GM12878 (cell line): Measurements from ENCODE around the gene TSPYL2. TPM values are rescaled to one million over a fixed set of nuclear protein-coding genes. Genes with fewer than 3 reads are reported as not detected.

Experiments used
- BMI1 ChIP-seq: fragments of 450-650 bp; IDR thresholded peaks from 2 replicates; pipeline ENCODE4 v1.6.1; 2016; ENCODE audit warnings: mild to moderate bottlenecking, moderate library complexity, borderline replicate concordance
- ETV6 ChIP-seq, 2 experiments: fragments of 450-650 bp in 1 of 2; IDR thresholded peaks in 1 of 2; conservative IDR thresholded peaks in 1 of 2; 2 replicates each; pipeline ENCODE4 v1.6.1; 2014; ENCODE audit warnings: antibody characterized with exemption in 1 of 2, borderline replicate concordance in 1 of 2, low read depth in 1 of 2, mild to moderate bottlenecking in 1 of 2, moderate library complexity in 1 of 2
- EZH2 ChIP-seq: IDR thresholded peaks from 2 replicates; pipeline ENCODE4 v1.6.1; 2012; ENCODE audit warnings: low read depth, mild to moderate bottlenecking, control low read depth, inconsistent platforms, low read length, borderline replicate concordance; ENCODE audit not compliant: control insufficient read depth
- IKZF1 ChIP-seq: fragments of 450-650 bp; conservative IDR thresholded peaks from 2 replicates; pipeline ENCODE4 v1.6.1; 2017; ENCODE audit warnings: antibody characterized with exemption, mild to moderate bottlenecking
- NBN ChIP-seq: fragments of 450-650 bp; IDR thresholded peaks from 2 replicates; pipeline ENCODE4 v1.6.1; 2016
- NR2C2 ChIP-seq: IDR thresholded peaks from 2 replicates; pipeline ENCODE4 v1.6.1; 2011; ENCODE audit warnings: borderline replicate concordance, low read depth; ENCODE audit not compliant: control insufficient read depth, insufficient read length
- POU2F2 ChIP-seq: IDR thresholded peaks from 3 replicates; pipeline ENCODE4 v1.6.1; 2011; ENCODE audit warnings: low read depth, mild to moderate bottlenecking, low read length, borderline replicate concordance
- RFX5 ChIP-seq: IDR thresholded peaks from 2 replicates; pipeline ENCODE4 v1.6.1; 2011; ENCODE audit warnings: low read depth, low read length, improper control_type of control experiment
- SMC3 ChIP-seq: IDR thresholded peaks from 2 replicates; pipeline ENCODE4 v1.6.1; 2011; ENCODE audit warnings: low read length, improper control_type of control experiment, borderline replicate concordance
- SRF ChIP-seq, 2 experiments: IDR thresholded peaks; 2 replicates each; pipeline ENCODE4 v1.6.1; 2011; ENCODE audit warnings: low read depth in 2 of 2, low read length in 2 of 2, mild to moderate bottlenecking in 1 of 2, moderate library complexity in 1 of 2
- TCF7 ChIP-seq: IDR thresholded peaks from 2 replicates; pipeline ENCODE4 v1.6.1; 2014; ENCODE audit warnings: antibody characterized with exemption, borderline replicate concordance
- polyA plus RNA-seq, 11 experiments: library from polyadenylated mRNA; depleted of rRNA in 4 of 11; unstranded in 6 of 11; stranded (reverse) in 5 of 11; fragments of >200 nt; fragmentation: Nextera tagmentation in 4 of 11; fragmentation: Illumina TruSeq in 1 of 11; extraction: Ambion mirVana in 4 of 11; extraction: Trizol in 1 of 11; gene quantifications; 1 replicate in 1 of 11; 2 replicates in 10 of 11; pipeline versions ENCODE4 v1.2.1 to v1.2.3, GENCODE V29; 2011 to 2016; ENCODE audit warnings: inconsistent platforms in 2 of 11, missing spikeins in 2 of 11, low read depth in 1 of 11
- total RNA-seq, 4 experiments: library from RNA; depleted of rRNA in 3 of 4; stranded (reverse); fragments of >200 nt in 3 of 4; fragmentation: Illumina TruSeq in 1 of 4; extraction: Trizol in 1 of 4; gene quantifications; 2 replicates each; pipeline versions ENCODE4 v1.2.1 to v1.2.3, GENCODE V29; 2013 to 2021
- TF ChIP-seq, protein P1 (sequence below): fragments of 450-650 bp; formaldehyde crosslinking; IDR thresholded peaks from 2 replicates; pipeline ENCODE4 v1.4.0; 2022; ENCODE audit warnings: mild to moderate bottlenecking, moderate library complexity
- TF ChIP-seq, protein P2 (sequence below): fragments of 150-350 bp; IDR thresholded peaks from 2 replicates; pipeline ENCODE4 v1.6.1; 2014; ENCODE audit warnings: mild to moderate bottlenecking, low read depth, low read length
- TF ChIP-seq, protein P3 (sequence below): fragments of 450-650 bp; IDR thresholded peaks from 2 replicates; pipeline ENCODE4 v1.6.1; 2017; ENCODE audit warnings: borderline replicate concordance
- TF ChIP-seq, protein P4 (sequence below): fragments of 150-350 bp; IDR thresholded peaks from 2 replicates; pipeline ENCODE4 v1.6.1; 2016; ENCODE audit warnings: low read depth, low read length
- TF ChIP-seq, protein P5 (sequence below): IDR thresholded peaks from 2 replicates; pipeline ENCODE4 v1.6.1; 2011; ENCODE audit warnings: borderline replicate concordance, low read depth, mild to moderate bottlenecking, moderate library complexity, mixed read lengths, low read length; ENCODE audit not compliant: insufficient read depth; ENCODE audit errors: extremely low read length

TSPYL2 gene
- total and polyA plus RNA-seq, 10 of the 15 experiments (the other 5 are each of a cell fraction or from before 2014, with no cell fraction given): 0.53 to 24.6 (median 14.5) TPM

DNA sequence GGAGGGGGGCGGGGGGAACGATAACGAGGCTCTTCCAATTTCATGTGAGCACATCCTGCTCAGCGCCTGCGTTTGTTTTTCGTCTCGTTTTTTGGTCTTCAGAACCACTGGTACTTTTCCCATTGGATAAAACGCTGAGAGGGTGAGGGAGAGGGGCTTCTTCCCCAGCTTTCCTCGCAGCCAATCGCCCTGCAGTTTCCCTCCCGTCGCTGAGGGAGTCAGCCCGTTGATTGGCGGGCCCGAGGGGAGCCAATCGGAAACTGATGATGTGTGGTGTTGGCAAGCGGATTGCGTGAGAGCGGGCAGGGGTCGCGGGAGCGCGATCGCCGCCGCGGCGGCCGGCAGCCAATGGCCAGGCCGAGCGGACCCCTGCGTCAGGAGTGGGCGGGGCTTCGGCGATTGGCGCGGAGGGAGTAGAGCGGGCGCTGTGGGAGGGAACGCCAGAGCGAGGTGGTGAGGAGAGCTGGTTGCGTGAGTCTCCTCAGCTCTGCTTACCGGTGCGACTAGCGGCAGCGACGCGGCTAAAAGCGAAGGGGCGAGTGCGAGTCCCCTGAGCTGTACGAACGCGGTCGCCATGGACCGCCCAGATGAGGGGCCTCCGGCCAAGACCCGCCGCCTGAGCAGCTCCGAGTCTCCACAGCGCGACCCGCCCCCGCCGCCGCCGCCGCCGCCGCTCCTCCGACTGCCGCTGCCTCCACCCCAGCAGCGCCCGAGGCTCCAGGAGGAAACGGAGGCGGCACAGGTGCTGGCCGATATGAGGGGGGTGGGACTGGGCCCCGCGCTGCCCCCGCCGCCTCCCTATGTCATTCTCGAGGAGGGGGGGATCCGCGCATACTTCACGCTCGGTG lies at the start of gene TSPYL2 (continued):
- TF ChIP-seq, protein P1, sequence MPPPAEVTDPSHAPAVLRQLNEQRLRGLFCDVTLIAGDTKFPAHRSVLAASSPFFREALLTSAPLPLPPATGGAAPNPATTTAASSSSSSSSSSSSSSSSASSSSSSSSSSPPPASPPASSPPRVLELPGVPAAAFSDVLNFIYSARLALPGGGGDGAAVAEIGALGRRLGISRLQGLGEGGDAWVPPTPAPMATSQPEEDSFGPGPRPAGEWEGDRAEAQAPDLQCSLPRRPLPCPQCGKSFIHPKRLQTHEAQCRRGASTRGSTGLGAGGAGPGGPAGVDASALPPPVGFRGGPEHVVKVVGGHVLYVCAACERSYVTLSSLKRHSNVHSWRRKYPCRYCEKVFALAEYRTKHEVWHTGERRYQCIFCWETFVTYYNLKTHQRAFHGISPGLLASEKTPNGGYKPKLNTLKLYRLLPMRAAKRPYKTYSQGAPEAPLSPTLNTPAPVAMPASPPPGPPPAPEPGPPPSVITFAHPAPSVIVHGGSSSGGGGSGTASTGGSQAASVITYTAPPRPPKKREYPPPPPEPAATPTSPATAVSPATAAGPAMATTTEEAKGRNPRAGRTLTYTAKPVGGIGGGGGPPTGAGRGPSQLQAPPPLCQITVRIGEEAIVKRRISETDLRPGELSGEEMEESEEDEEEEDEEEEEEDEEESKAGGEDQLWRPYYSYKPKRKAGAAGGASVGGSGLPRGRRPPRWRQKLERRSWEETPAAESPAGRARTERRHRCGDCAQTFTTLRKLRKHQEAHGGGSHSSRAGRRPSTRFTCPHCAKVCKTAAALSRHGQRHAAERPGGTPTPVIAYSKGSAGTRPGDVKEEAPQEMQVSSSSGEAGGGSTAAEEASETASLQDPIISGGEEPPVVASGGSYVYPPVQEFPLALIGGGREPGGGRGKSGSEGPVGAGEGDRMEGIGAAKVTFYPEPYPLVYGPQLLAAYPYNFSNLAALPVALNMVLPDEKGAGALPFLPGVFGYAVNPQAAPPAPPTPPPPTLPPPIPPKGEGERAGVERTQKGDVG (CRISPR knock-in tag): no peak
- TF ChIP-seq ETV6 (conservative IDR thresholded peaks at IDR 0.05 in 1 of 2, IDR thresholded peaks at IDR 0.05 in 1 of 2; ENCODE audit: borderline replicate concordance in 1 of 2, low read depth in 1 of 2) (no peak), SRF (IDR thresholded peaks at IDR 0.05; ENCODE audit: low read depth in 2 of 2, low read length in 2 of 2) (no peak), IKZF1 (peak; percentile 35), NR2C2 (no peak), SMC3 (no peak), BMI1 (no peak), POU2F2 (peak; percentile 85; the same call in 1 of the 3 replicates), EZH2 (no peak), NBN (0 out of 2 replicates have a peak, but pooled peaks have one; percentile 18), RFX5 (peak; percentile 99), TCF7 (no peak)
- TF ChIP-seq, protein P2, sequence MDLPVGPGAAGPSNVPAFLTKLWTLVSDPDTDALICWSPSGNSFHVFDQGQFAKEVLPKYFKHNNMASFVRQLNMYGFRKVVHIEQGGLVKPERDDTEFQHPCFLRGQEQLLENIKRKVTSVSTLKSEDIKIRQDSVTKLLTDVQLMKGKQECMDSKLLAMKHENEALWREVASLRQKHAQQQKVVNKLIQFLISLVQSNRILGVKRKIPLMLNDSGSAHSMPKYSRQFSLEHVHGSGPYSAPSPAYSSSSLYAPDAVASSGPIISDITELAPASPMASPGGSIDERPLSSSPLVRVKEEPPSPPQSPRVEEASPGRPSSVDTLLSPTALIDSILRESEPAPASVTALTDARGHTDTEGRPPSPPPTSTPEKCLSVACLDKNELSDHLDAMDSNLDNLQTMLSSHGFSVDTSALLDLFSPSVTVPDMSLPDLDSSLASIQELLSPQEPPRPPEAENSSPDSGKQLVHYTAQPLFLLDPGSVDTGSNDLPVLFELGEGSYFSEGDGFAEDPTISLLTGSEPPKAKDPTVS: no peak
- TF ChIP-seq, protein P3, sequence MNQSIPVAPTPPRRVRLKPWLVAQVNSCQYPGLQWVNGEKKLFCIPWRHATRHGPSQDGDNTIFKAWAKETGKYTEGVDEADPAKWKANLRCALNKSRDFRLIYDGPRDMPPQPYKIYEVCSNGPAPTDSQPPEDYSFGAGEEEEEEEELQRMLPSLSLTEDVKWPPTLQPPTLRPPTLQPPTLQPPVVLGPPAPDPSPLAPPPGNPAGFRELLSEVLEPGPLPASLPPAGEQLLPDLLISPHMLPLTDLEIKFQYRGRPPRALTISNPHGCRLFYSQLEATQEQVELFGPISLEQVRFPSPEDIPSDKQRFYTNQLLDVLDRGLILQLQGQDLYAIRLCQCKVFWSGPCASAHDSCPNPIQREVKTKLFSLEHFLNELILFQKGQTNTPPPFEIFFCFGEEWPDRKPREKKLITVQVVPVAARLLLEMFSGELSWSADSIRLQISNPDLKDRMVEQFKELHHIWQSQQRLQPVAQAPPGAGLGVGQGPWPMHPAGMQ: no peak
- TF ChIP-seq, protein P4, sequence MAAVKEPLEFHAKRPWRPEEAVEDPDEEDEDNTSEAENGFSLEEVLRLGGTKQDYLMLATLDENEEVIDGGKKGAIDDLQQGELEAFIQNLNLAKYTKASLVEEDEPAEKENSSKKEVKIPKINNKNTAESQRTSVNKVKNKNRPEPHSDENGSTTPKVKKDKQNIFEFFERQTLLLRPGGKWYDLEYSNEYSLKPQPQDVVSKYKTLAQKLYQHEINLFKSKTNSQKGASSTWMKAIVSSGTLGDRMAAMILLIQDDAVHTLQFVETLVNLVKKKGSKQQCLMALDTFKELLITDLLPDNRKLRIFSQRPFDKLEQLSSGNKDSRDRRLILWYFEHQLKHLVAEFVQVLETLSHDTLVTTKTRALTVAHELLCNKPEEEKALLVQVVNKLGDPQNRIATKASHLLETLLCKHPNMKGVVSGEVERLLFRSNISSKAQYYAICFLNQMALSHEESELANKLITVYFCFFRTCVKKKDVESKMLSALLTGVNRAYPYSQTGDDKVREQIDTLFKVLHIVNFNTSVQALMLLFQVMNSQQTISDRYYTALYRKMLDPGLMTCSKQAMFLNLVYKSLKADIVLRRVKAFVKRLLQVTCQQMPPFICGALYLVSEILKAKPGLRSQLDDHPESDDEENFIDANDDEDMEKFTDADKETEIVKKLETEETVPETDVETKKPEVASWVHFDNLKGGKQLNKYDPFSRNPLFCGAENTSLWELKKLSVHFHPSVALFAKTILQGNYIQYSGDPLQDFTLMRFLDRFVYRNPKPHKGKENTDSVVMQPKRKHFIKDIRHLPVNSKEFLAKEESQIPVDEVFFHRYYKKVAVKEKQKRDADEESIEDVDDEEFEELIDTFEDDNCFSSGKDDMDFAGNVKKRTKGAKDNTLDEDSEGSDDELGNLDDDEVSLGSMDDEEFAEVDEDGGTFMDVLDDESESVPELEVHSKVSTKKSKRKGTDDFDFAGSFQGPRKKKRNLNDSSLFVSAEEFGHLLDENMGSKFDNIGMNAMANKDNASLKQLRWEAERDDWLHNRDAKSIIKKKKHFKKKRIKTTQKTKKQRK: no peak
- TF ChIP-seq, protein P5, sequence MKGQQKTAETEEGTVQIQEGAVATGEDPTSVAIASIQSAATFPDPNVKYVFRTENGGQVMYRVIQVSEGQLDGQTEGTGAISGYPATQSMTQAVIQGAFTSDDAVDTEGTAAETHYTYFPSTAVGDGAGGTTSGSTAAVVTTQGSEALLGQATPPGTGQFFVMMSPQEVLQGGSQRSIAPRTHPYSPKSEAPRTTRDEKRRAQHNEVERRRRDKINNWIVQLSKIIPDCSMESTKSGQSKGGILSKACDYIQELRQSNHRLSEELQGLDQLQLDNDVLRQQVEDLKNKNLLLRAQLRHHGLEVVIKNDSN: no peak
